Heart left ventricle (tissue), 13 donors: ENCODE measurements around the gene CNKSR1.

ENCODE experiments used
- CTCF ChIP-seq, 12 donors: fragments of 200-600 bp; sonication (generic) in 4 of 12; IDR thresholded peaks; one replicate each; pipeline versions ENCODE4 v1.5.0 to v1.8.0; 2018 to 2022; ENCODE audit warnings: antibody characterized with exemption in 12 of 12, mild to moderate bottlenecking in 5 of 12
- POLR2A ChIP-seq, 2 donors: fragments of 450-650 bp; IDR thresholded peaks; one replicate each; pipeline ENCODE4 v1.6.1; 2017; ENCODE audit warnings: antibody characterized with exemption in 2 of 2, mild to moderate bottlenecking in 2 of 2, moderate library complexity in 2 of 2
- donor health status: ischemic (EF 13 %, LVEDD 7.1; RV severe dilation, severe dysfunction).
- donor health status: DM: no; HTN: yes; CAD: no.
- donor health status: DM: no; HTN: no; CAD: no.
- donor health status: ischemic (EF 25% LVEDD 6.9; RV normal size, moderate dysfunction).
- donor health status: ischemic (EF 25% LVEDD 5.7; RV mildly dilated, moderate dysfunction).
- donor health status: ischemic (EF 35%, LVEDD 5.7; RV mildly dilated, moderate dysfunction).
- donor health status: nonischemic (EF 11% LVEDD 7.7; RV severe dilation, severe dysfunction).
- donor health status: DM: yes; HTN: yes; CAD: no.
- donor health status: PGD.
- donor health status: ischemic (EF 29% LVEDD 5.4; RV normal size, mild dysfunction).
- donor health status: nonischemic (EF 23%, LVEDD 6.1; RV moderate dilation, normal function).

- TF ChIP-seq CTCF (IDR thresholded peaks at IDR 0.05) (no peak), POLR2A (IDR thresholded peaks at IDR 0.05) (no peak)
Measured at GRCh38 chr1:26224606-26225005, 47.3 kb downstream of the CNKSR1 start.
